CD4-positive, alpha-beta T cell (primary cell): ENCODE measurements around the gene NXPH1. TPM values are rescaled to one million over a fixed set of nuclear protein-coding genes. Genes with fewer than 3 reads are reported as not detected.

ENCODE experiments used
- ATAC-seq: fragments of 200-7000 bp; cut with Tn5 transposase; one replicate; pipeline ENCODE4 v1.10.0; 2022; ENCODE audit warnings: mild to moderate bottlenecking; ENCODE audit not compliant: poor library complexity
- CTCF ChIA-PET: fragments of 350-600 bp; sonication (Branson Sonifier 250); formaldehyde crosslinking; loops from one replicate; lab custom pipeline; 2021; ENCODE audit warnings: antibody characterized with exemption, inconsistent platforms; lab: Charles Lee
- POLR2A ChIA-PET: fragments of 350-600 bp; sonication (Branson Sonifier 250); formaldehyde crosslinking; loops from one replicate; lab custom pipeline; 2021; ENCODE audit warnings: antibody characterized with exemption, inconsistent platforms; lab: Charles Lee
- DNase-seq, 14 experiments: peaks; one replicate each; pipeline ENCODE4 v3.0.0-alpha.2; 2013 to 2020; ENCODE audit warnings: mixed read lengths in 2 of 14
- H3K27ac ChIP-seq, 2 donors: one replicate each; pipeline versions ENCODE4 v1.5.1 to v1.7.0; 2013; ENCODE audit warnings: low read length in 2 of 2, low read depth in 1 of 2, mild to moderate bottlenecking in 1 of 2
- H3K27me3 ChIP-seq, 2 experiments: 1 replicate in 1 of 2; 2 replicates in 1 of 2; pipeline versions ENCODE4 v1.6.1 to v1.7.0; 2013; ENCODE audit warnings: low read length in 2 of 2, control low read depth in 1 of 2, mild to moderate bottlenecking in 1 of 2, moderate library complexity in 1 of 2; ENCODE audit not compliant: insufficient read depth in 2 of 2, control insufficient read depth in 1 of 2
- H3K36me3 ChIP-seq: one replicate; pipeline ENCODE4 v1.6.1; 2013; ENCODE audit warnings: low read length, control low read depth; ENCODE audit not compliant: insufficient read depth
- H3K4me1 ChIP-seq: one replicate; pipeline ENCODE4 v1.6.1; 2013; ENCODE audit warnings: low read length, control low read depth; ENCODE audit not compliant: insufficient read depth
- H3K4me3 ChIP-seq: one replicate; pipeline ENCODE4 v1.5.1; 2013; ENCODE audit warnings: mild to moderate bottlenecking, low read length, moderate library complexity
- H3K9me3 ChIP-seq, 2 experiments: 1 replicate in 1 of 2; 2 replicates in 1 of 2; pipeline versions ENCODE4 v1.6.1 to v1.7.0; 2013; ENCODE audit warnings: low read length in 2 of 2, mild to moderate bottlenecking in 2 of 2, control low read depth in 1 of 2, moderate library complexity in 1 of 2; ENCODE audit not compliant: control insufficient read depth in 1 of 2, insufficient read depth in 1 of 2
- H3K27ac Mint-ChIP-seq: one replicate; pipeline ENCODE4 v1.8.0; 2020; ENCODE audit warnings: mixed read lengths
- H3K27me3 Mint-ChIP-seq: one replicate; pipeline ENCODE4 v1.8.0; 2021; ENCODE audit warnings: mixed read lengths
- H3K36me3 Mint-ChIP-seq: one replicate; pipeline ENCODE4 v1.8.0; 2021; ENCODE audit warnings: low read depth, mixed read lengths
- H3K4me1 Mint-ChIP-seq: one replicate; pipeline ENCODE4 v1.8.0; 2021; ENCODE audit warnings: low read depth, mixed read lengths
- H3K4me3 Mint-ChIP-seq: one replicate; pipeline ENCODE4 v1.8.0; 2020; ENCODE audit warnings: mild to moderate bottlenecking, mixed read lengths
- H3K9me3 Mint-ChIP-seq: one replicate; pipeline ENCODE4 v1.8.0; 2020; ENCODE audit warnings: mixed read lengths
- CTCF ChIP-seq: fragments of 200-600 bp; IDR thresholded peaks from one replicate; pipeline ENCODE4 v1.8.0; 2022; ENCODE audit warnings: antibody characterized with exemption, mild to moderate bottlenecking
- intact Hi-C, 2 experiments: fragments of 100-400 bp; cut with DNase I in 1 of 2; cut with micrococcal nuclease in 1 of 2; formaldehyde crosslinking; loops; one replicate each; pipeline versions ENCODE4 v1.15.1 to v1.9.0; 2023 to 2025; cut with DNase I, micrococcal nuclease
- total RNA-seq, 174 experiments: library from RNA in 2 of 174; stranded (reverse) in 2 of 174; gene quantifications; one replicate each; pipeline ENCODE4 v1.2.3 and lab custom pipeline; 2021 to 2026

The NXPH1 gene
- total RNA-seq, 2 experiments from 2014 or later: not detected

DNA sequence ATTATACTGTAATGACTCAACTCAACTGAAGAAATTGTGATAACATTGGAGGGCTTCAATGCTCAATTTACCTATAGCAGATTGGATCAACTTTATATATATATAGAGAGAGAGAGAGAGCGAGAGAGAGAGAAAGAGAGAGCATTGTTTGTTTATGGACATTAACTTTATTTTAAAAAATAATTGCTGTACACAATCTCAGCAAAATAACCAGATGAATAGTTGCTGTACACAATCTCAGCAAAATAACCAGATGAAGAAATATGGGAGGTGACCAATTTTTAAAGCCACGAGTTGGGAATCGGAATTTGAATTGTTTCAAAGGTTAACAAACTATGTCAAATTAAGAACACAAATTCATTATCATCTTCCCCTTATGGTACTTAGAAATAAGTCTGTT lies 319.9 kb downstream of the NXPH1 start:
- DNase-seq (no peak), ATAC-seq (no peak)
- ChIA-PET CTCF (no interaction called here), POLR2A (no interaction called here)
- no peaks in the 10 kb centered on the region for H3K36me3 ChIP-seq
- H3K27me3 ChIP-seq: no peaks in the 10 kb centered on the region
- Mint-ChIP-seq H3K4me1 (no peaks in the 10 kb centered on the region), H3K27ac (no peak overlapping the region), H3K27me3 (no peaks in the 10 kb centered on the region), H3K36me3 (no peaks in the 10 kb centered on the region), H3K9me3 (no peaks in the 10 kb centered on the region), H3K4me3 (no peak overlapping the region)
- peaks cover 0 to 3% of the 10 kb centered on the region in 2 experiments for H3K9me3 ChIP-seq
- TF ChIP-seq CTCF: no peak
- no peak overlapping the region for H3K4me3 ChIP-seq
- no peaks in the 10 kb centered on the region for H3K4me1 ChIP-seq
- intact Hi-C loops: no loop called here
- H3K27ac ChIP-seq: no peak overlapping the region

DNA sequence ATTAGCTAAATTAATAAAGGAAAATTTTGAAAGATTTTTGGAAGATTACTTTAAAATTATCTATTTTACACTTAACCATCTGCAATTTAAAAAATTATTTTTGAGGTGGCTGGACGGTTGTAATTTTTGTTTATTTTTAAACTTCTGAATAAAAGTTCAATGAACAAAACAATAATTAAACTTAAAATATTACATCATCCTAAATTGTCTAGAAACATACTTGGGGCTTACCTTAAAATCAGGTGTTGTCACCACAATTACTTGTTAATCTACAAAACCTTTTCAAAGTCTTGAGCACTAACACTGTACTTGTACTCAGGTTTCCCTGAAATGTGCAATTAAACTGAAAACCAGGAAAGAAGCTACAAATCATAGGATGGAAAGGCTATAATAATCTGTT lies 328.3 kb downstream of the NXPH1 start:
- no peaks in the 10 kb centered on the region for H3K9me3 Mint-ChIP-seq
- no peak overlapping the region for H3K27ac Mint-ChIP-seq
- ChIA-PET CTCF (no interaction called here), POLR2A (no interaction called here)
- H3K4me3 Mint-ChIP-seq: no peak overlapping the region
- no peaks in the 10 kb centered on the region for H3K36me3 ChIP-seq
- H3K4me3 ChIP-seq: no peak overlapping the region
- no peaks in the 10 kb centered on the region for H3K9me3 ChIP-seq
- H3K27me3 Mint-ChIP-seq: no peaks in the 10 kb centered on the region
- H3K27me3 ChIP-seq: no peaks in the 10 kb centered on the region
- H3K4me1 Mint-ChIP-seq: no peaks in the 10 kb centered on the region
- H3K4me1 ChIP-seq: no peaks in the 10 kb centered on the region
- ATAC-seq (no peak), DNase-seq (no peak)
- no peak for TF ChIP-seq CTCF
- H3K27ac ChIP-seq: no peak overlapping the region
- H3K36me3 Mint-ChIP-seq: no peaks in the 10 kb centered on the region
- intact Hi-C loops: no loop called here

DNA sequence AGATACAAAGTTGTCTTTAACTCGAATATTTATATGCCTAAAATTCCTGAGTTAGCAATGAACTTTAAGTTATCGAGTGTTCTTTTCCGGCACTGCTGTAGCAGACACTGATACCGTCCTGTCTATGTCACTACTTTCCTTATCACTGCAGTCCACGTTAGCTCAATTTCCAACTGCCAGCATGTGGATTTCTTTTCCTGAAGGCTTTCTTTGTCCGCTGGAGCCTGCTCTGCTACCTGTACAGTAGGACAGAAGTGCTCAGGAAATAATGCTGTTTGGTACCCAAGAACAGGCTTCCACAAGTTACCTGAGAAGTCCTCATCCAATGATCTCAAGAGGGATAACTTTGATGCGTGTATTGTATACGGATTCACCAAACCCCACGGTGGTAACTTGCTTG lies 329.4 kb downstream of the NXPH1 start:
- no peak overlapping the region for H3K4me3 Mint-ChIP-seq
- no peaks in the 10 kb centered on the region for H3K9me3 ChIP-seq
- H3K4me1 ChIP-seq: no peaks in the 10 kb centered on the region
- no peaks in the 10 kb centered on the region for H3K36me3 Mint-ChIP-seq
- DNase-seq (no peak), ATAC-seq (no peak)
- H3K36me3 ChIP-seq: no peaks in the 10 kb centered on the region
- H3K4me3 ChIP-seq: no peak overlapping the region
- POLR2A ChIA-PET: no interaction called here
- H3K9me3 Mint-ChIP-seq: no peaks in the 10 kb centered on the region
- no peaks in the 10 kb centered on the region for H3K27me3 ChIP-seq
- no peak overlapping the region for H3K27ac ChIP-seq
- intact Hi-C loops: no loop called here
- H3K27ac Mint-ChIP-seq: no peak overlapping the region
- no peaks in the 10 kb centered on the region for H3K27me3 Mint-ChIP-seq
- no peaks in the 10 kb centered on the region for H3K4me1 Mint-ChIP-seq
- TF ChIP-seq CTCF: no peak
- CTCF ChIA-PET: no interaction called here
